GM18517 (cell line): Measurements from ENCODE around the gene HYKK.
A peak's percentile ranks its signal among the peaks of the same experiment; 100 is the strongest.
"Not testable (repeated sequence)": the region's sequence is repeated elsewhere in the genome, so short reads cannot be mapped to it uniquely, and the experiment has no call there.

Source experiments
- ATAC-seq: cut with Tn5 transposase; IDR thresholded peaks from one replicate; pipeline ENCODE4 v1.9.1; 2021; ENCODE audit warnings: mild to moderate bottlenecking, moderate library complexity; ENCODE audit not compliant: unreplicated experiment

HYKK gene

DNA sequence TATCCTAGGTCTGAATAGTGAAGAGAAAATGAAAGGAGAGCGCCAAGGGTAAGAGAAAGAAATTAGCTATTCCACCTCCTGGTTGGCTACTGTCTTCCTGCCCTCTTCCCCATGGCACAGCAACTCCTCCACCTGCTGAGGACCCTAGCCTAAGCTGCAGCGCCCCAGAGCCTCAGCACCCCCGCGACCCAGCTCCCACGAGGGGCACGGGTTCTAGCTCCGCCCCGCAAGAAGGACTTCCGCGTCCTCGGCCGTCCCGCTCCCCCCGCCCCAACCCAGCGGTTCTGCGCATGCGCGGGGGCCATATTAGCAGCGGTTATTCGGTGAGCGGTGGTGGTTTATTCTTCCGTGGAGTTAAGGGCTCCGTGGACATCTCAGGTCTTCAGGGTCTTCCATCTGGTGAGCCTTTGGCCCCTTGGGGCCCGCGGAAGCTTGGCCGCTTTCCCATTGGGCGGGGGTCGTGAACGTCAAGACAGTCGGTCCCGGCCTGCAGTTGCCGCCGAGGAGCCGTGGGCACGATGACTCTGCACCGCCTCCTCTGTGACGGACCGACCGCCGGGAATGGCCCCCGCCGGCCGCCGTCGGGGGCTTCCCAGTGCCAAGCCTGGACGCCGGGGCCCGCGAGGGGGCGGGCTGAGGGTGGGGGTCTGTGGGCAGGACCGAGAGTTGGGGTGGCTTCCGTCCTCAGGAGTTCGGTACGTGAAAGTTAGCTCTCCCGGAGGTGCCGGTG, 32.9 kb downstream of the HYKK start, which contains the start of gene PSMA4:
PSMA4 (plus strand) TSS at position 304 of the 730 bp plus-strand sequence. CDS start 1,484 bp downstream, outside the sequence.
- peak; percentile 63 for ATAC-seq

- no peak for ATAC-seq
These were observed 33.7 kb downstream of the HYKK start for GRCh38 chr15:78540871-78541743.

- no peak for ATAC-seq
These were observed 34.3 kb downstream of the HYKK start for GRCh38 chr15:78541744-78542034.

- ATAC-seq = no peak
These were observed 35.3 kb downstream of the HYKK start for GRCh38 chr15:78542647-78543046.

GRCh38 chr15:78550194-78550593, 42.8 kb downstream of the HYKK start:
- ATAC-seq = no peak

DNA sequence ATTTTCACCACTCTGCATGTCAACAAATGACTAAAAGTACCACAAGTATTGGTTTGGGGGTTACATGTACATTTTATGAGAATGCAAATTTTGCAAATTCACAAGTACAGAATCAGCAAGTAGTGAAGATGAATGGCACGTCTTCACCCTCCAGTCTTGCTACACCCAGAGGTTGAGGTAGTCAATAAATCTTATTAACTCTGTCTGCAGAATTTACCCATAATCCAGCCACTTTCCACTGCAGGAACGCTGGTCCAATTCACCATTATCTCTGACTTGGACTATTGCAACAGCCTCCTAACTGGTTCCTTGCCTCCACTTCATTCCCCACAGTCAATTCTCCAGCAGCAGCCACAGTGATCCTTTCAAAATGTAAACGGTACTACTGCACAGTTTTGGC, 43.4 kb downstream of the HYKK start:
- ATAC-seq = no peak

GRCh38 chr15:78551902-78552301, 44.5 kb downstream of the HYKK start:
- no peak for ATAC-seq

- ATAC-seq = no peak
These were observed 45.2 kb downstream of the HYKK start for GRCh38 chr15:78552597-78552996.

DNA sequence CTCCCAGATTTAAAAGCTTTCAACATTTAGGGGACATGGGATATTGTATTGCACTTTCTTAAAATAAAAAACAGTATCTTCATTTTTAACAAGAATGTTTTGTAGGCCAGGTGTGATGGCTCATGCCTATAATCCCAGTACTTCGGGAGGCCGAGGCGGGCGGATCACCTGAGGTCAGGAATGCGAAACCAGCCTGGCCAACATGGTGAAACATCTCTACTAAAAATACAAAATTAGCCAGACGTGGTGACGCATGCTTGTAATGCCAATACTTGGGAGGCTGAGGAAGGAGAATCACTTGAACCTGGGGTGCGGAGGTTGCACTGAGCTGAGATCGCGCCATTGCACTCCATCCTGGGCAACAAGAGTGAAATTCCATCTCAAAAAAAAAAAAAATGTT, 52.8 kb downstream of the HYKK start:
- ATAC-seq = not testable (repeated sequence)

DNA sequence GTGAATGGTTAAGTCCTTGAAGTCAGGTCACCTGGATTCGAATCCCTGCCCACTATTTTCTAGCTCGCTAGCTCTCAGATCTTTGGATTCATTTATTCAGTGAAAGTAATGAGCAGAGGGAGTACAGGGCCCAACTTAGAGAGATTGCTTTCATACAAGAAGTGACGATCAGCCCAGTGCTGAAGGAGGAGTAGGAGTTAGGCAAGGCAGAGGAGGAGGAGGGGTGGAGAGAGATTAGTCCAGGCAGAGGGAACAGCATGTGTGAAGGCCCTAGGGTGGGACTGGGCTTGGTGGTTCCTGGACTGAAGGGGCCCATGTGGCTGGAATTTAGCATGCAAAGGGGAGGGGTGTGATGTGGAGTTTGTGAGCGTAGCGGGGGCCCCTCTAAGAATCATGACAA, 54.1 kb downstream of the HYKK start:
- ATAC-seq = no peak

DNA sequence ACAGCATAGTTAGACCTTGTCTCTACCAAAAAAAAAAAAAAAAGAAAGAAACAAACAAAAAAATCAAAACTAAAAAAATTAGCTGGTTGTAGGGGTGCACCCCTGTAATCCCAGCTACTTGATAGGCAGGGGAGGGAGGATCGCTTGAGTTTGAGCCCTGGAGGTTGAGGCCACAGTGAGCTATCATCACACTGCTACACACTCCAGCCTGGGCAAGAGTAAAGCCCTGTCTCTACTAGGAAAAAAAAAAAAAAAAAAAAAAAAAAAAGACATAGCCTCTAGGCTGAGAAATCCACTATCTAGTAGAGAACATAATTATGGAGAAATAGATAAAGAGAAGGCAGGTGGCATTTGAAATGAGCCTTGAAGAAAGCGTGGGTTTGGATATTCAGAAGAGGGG, 55.7 kb downstream of the HYKK start:
- no peak for ATAC-seq

DNA sequence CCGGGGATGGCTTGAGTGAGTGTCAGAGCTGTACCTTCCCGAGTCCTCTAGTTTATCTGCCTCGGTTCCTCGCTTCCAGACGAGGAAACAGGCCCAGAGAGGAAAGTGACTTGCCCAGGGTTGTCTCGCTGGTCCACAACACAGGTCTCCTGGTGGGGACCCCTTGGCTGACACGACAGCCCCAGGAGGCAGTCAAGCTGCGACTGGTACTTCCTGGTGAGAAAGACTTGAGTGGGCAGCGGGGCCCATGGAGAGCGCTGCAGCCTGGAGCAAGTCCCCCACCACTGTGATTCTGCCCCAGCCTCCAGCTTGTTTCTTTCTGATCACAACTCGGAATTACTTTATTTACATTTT, 57.3 kb downstream of the HYKK start:
- ATAC-seq = peak; percentile 18

DNA sequence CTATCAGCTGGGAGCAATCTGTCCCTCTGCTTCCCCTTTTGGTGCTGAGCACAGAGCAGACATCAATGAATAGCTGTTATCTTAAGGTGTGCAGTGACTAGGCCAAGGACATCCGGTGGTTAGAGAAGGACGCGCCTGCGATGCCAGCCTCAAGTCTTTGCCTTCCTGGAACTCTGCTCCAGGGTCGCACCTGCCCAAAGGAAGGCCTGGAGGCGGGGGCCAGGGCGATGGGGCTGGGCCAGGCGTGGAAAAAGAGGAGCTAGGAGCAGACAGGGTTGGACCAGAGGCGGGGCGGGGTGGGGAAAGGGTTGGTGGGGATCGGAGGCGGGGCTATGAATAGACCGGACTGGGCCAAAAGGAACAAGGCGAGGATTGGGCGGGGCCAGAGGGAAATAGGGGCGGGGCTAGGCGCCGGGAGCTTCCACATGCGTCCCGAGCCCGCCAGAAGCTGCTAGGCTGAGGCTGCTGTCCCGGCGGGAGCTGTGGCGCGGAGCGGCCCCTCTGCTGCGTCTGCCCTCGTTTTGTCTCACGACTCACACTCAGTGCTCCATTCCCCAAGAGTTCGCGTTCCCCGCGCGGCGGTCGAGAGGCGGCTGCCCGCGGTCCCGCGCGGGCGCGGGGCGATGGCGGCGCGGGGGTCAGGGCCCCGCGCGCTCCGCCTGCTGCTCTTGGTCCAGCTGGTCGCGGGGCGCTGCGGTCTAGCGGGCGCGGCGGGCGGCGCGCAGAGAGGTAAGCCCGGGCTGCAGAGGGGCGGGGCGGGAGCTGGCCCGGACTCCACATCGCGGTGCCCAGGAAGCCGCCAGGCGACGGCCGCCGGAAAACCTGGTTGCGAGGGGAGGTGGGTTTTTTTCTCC, 57.9 kb downstream of the HYKK start, which contains the start of gene CHRNA5:
CHRNA5 (plus strand) TSS at position 424 of the 854 bp plus-strand sequence; CDS start at position 624, 200 bp downstream.
- peak; percentile 79 for ATAC-seq

DNA sequence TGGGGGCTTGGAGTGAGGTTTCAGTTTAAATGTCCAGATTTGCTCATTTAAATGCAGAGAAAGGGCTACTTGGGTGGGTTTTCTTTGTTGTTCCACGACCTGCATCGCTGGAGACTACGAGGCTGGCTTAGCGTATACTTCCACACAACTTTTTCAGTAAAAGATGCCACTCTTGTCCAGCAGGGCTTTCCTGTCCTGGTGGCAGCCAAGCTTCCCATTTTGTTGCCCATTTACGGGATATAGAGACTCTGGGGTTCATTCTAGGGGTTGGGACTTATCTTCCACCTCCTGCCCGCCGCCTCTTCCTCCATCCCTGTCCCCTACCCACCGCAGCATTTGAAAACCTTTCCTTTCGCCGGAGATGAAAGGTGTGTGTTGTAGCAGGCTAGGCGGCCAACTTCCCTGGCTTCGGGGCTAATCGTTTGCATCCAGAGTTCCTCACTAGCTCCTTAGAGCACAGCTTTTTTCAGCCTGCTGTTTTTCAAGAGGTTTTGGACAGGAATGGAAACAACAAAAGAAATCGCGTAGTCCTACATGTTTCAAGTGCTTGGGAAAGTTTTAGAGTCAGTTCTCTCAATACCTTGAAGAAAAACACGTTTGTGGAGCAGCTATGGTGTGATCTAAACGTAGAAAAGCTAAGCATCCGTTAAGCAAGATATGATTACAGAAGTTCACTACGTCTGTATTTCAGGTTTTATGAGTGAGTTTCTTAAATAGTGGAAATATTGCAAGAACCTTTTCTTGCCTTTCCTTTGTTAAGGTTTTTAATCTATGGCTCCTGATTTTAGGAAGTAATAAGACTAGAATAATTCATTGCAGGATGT, 58.8 kb downstream of the HYKK start:
- ATAC-seq = no peak

GRCh38 chr15:78567531-78567930, 60.2 kb downstream of the HYKK start:
- no peak for ATAC-seq

DNA sequence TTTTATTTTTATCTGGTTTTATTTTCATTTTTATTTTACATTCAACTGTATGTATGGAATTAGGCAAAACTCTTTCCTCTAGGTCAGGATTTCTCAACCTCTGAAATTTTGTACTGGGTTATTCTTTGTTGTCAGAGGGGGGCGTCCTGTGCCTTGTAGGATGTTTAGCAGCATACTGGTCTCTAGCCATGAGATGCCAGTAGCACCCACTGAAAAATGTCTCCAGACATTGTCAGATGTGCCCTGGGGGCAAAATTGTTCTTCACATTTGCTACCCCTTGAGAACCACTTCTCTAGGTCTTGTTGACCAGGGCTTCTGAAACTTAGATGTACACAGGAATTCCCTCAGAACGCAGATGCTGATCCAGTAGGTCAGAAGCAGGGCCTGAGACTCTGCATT, 63.3 kb downstream of the HYKK start:
- no peak for ATAC-seq

GRCh38 chr15:78571382-78571781, 64.0 kb downstream of the HYKK start:
- ATAC-seq = no peak

DNA sequence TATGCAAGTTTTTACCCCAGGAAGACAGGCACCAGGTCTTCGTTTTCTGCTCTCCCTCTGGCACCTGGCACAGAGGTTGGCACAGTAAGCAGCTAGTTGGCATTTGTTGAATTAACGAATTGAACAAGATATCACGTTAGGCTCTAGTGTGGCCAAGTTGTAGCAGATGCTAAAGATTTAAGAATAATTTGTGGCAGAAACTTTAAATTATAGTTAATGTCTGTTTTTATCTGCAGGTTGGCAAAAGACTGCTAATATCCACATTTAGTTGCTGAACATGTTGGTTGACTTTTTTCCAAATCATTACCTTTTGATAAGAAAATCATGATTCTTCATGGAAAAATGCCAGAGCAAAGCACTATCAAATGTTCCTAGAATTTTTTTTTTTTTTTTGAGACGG, 66.0 kb downstream of the HYKK start:
- ATAC-seq = no peak

- ATAC-seq = no peak
These were observed 67.6 kb downstream of the HYKK start for GRCh38 chr15:78574944-78575343.
